Pancreas (tissue), 10 donors: ENCODE measurements around the gene RPSA. TPM values are rescaled to one million over a fixed set of nuclear protein-coding genes. Genes with fewer than 3 reads are reported as not detected.
A peak's percentile ranks its signal among the peaks of the same experiment; 100 is the strongest.

Experiments
- ATAC-seq, 4 donors: fragments of 200-7000 bp; cut with Tn5 transposase; one replicate each; pipeline versions ENCODE4 v1.8.0 to v1.9.1; 2020; ENCODE audit warnings: mild to moderate bottlenecking in 4 of 4, moderate library complexity in 4 of 4
- DNase-seq, 6 donors: peaks; one replicate each; pipeline ENCODE4 v3.0.0-alpha.2; 2020
- FAIRE-seq: peaks from 2 replicates; lab custom pipeline; 2012; peaks lifted over from hg19 to GRCh38; lab: Jason Lieb, UNC
- H3K27ac ChIP-seq, 4 donors: fragments of 200-600 bp; sonication (generic); 1 replicate in 3 of 4; 2 replicates in 1 of 4; pipeline versions ENCODE4 v1.5.0 to v1.8.0; 2020
- H3K27me3 ChIP-seq, 4 donors: fragments of 200-600 bp; one replicate each; pipeline ENCODE4 v1.8.0; 2021
- H3K36me3 ChIP-seq, 3 donors: fragments of 200-600 bp; sonication (generic) in 1 of 3; one replicate each; pipeline versions ENCODE4 v1.5.0 to v1.8.0; 2020 to 2021
- H3K4me1 ChIP-seq, 3 donors: fragments of 200-600 bp; one replicate each; pipeline ENCODE4 v1.8.0; 2021
- H3K4me3 ChIP-seq, 4 donors: fragments of 200-600 bp; sonication (generic) in 2 of 4; one replicate each; pipeline versions ENCODE4 v1.5.0 to v1.8.0; 2020 to 2021
- H3K9me3 ChIP-seq, 4 donors: fragments of 200-600 bp; one replicate each; pipeline ENCODE4 v1.8.0; 2021
- WGBS, 2 donors: extraction: QIAGEN DNeasy Blood & Tissue Kit; methylation state at CpG; one replicate each; pipeline ENCODE4 v1.1.7; 2013; 5-methylcytosine and 5-hydroxymethylcytosine counted together
- intact Hi-C, 3 donors: fragments of 100-400 bp; cut with DNase I; formaldehyde crosslinking; loops; one replicate each; pipeline versions ENCODE4 v1.11.1 to v1.14.2; 2022
- polyA plus RNA-seq, 2 donors: library from polyadenylated mRNA; stranded (reverse); fragments of 200-250 nt; gene quantifications; one replicate each; pipeline ENCODE4 v1.2.3, GENCODE V29; 2013
- total RNA-seq, 6 donors: library from RNA; stranded (reverse); fragmentation: NEBNext Ultra II Directional in 4 of 6; extraction: Animal tissue kit (Norgen Biotek cat#: 25700) in 4 of 6; gene quantifications; one replicate each; pipeline versions ENCODE4 v1.2.1 to v1.2.4, GENCODE V29; 2021 to 2023
- TF ChIP-seq, protein P1 (sequence below), 4 donors: fragments of 200-600 bp; sonication (generic) in 3 of 4; IDR thresholded peaks; one replicate each; pipeline versions ENCODE4 v1.5.0 to v1.8.0; 2021; ENCODE audit warnings: antibody characterized with exemption in 4 of 4
- donor health status: healthy with polysubstance abuse.
- donor health status: DM: no; HTN: no; CAD: no; lungs with moderate emphysema.
- donor health status: DM: no; HTN: no; CAD: no.
- donor health status: control.
- donor health status: control.
- donor health status: Bipolar disorder and iron deficiency.
- donor health status: DM: yes; HTN: yes; CAD: no.
- donor health status: DM: no; HTN: no; CAD: no.
- donor health status: DM: no; HTN: no; CAD: no.
- donor health status: DM: yes; HTN: yes; CAD: no.

The RPSA gene
- total and polyA plus RNA-seq, 8 donors: 540 to 1,016 (median 773) TPM

DNA sequence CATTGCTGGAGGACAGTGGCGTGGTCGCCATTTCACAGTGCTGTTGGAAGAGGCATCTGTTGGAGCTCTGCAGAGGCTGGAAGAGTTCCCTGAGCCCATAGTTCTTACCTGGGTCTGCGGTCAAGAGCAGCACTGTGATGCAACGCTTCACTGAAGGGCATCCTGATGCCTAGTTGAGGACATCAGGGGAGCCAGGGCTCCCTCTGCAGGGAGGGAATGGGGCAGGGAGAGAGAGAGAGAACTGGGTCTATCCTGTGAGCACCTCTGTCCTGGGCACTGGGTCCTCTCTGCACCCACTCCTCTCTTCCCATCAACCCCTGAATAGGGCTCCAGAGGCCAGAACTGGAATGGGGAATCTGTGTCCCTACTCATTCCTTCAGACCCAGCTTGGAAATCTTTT, 37.0 kb downstream of the RPSA start:
- WGBS, 2 donors: 89 to 91% methylated on average over 4 of the region's 4 CpGs
- DNase-seq: no peak
- Histone ChIP-seq H3K4me3 (no peak overlapping the region), H3K27ac (no peak overlapping the region), H3K4me1 (peaks cover 0 to 3% (median 0%) of the 10 kb centered on the region in 3 donors), H3K9me3 (no peaks in the 10 kb centered on the region), H3K27me3 (no peaks in the 10 kb centered on the region), H3K36me3 (no peaks in the 10 kb centered on the region)
- TF ChIP-seq, protein P1, sequence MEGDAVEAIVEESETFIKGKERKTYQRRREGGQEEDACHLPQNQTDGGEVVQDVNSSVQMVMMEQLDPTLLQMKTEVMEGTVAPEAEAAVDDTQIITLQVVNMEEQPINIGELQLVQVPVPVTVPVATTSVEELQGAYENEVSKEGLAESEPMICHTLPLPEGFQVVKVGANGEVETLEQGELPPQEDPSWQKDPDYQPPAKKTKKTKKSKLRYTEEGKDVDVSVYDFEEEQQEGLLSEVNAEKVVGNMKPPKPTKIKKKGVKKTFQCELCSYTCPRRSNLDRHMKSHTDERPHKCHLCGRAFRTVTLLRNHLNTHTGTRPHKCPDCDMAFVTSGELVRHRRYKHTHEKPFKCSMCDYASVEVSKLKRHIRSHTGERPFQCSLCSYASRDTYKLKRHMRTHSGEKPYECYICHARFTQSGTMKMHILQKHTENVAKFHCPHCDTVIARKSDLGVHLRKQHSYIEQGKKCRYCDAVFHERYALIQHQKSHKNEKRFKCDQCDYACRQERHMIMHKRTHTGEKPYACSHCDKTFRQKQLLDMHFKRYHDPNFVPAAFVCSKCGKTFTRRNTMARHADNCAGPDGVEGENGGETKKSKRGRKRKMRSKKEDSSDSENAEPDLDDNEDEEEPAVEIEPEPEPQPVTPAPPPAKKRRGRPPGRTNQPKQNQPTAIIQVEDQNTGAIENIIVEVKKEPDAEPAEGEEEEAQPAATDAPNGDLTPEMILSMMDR (IDR thresholded peaks at IDR 0.05): no peak
- no peak for ATAC-seq
- intact Hi-C loops: loop anchor here in 2 of 3 donors (10.0 kb wide), 2 partner anchors 51 to 61 kb away; no protein-coding TSS in a partner anchor
- no peak for FAIRE-seq

DNA sequence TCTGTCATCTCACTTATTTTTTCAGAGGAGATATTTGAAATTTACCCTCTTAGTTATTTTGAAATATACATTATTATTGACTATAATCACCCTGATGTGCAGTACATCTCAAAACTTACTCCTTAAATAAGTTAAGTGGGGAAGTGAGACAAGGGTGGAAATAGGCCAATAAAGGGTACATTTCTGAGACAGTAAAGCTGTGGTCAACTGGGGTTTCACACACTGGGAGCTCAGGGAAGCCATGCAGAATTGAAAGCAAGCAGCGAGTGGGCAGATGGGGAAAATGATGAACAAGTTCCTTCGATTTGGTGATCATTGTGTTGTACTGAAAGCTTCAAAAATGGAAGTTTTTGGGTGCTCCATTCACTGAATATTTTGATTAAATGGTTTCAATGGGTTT, 39.4 kb downstream of the RPSA start:
- intact Hi-C loops: loop anchor here in 2 of 3 donors (10.0 kb wide), 2 partner anchors 49 to 59 kb away; no protein-coding TSS in a partner anchor
- 57 to 72% methylated on average over 2 of the region's 2 CpGs for WGBS, 2 donors
- DNase-seq (no peak), FAIRE-seq (no peak), ATAC-seq (no peak)
- H3K9me3 ChIP-seq: no peaks in the 10 kb centered on the region
- H3K4me3 ChIP-seq: no peak overlapping the region
- TF ChIP-seq, protein P1 (IDR thresholded peaks at IDR 0.05): no peak
- H3K27ac ChIP-seq: no peak overlapping the region
- no peaks in the 10 kb centered on the region for H3K36me3 ChIP-seq
- H3K27me3 ChIP-seq: no peaks in the 10 kb centered on the region
- H3K4me1 ChIP-seq: peaks cover 0 to 3% (median 0%) of the 10 kb centered on the region in 3 donors

DNA sequence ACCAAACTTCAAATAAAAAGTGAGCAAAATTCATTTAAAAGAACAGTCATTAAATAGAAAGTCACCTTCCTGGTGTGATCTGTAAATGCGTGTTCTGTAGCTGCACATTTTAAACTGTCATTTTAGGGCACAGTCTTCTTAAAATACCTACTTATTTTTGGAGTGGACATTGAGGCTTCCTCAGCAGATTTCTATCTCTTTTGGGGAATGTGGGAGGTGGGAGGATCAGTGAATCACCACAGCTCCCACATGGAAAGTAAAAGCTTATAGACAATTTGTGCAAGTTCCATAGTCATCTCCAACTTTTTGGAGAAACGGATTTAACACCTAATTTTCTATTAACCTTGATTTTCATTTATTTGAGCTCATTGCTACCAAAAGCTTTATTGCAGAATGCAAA, 39.9 kb downstream of the RPSA start:
- Histone ChIP-seq H3K36me3 (no peaks in the 10 kb centered on the region), H3K27me3 (no peaks in the 10 kb centered on the region), H3K9me3 (no peaks in the 10 kb centered on the region), H3K4me1 (peaks cover 0 to 3% (median 0%) of the 10 kb centered on the region in 3 donors), H3K4me3 (no peak overlapping the region), H3K27ac (no peak overlapping the region)
- WGBS, 2 donors: 84 to 92% methylated on average over 2 of the region's 2 CpGs
- TF ChIP-seq, protein P1 (IDR thresholded peaks at IDR 0.05): no peak
- DNase-seq: no peak
- no peak for FAIRE-seq
- ATAC-seq: no peak
- intact Hi-C loops: loop anchor here in 2 of 3 donors (10.0 kb wide), 2 partner anchors 48 to 58 kb away; no protein-coding TSS in a partner anchor

DNA sequence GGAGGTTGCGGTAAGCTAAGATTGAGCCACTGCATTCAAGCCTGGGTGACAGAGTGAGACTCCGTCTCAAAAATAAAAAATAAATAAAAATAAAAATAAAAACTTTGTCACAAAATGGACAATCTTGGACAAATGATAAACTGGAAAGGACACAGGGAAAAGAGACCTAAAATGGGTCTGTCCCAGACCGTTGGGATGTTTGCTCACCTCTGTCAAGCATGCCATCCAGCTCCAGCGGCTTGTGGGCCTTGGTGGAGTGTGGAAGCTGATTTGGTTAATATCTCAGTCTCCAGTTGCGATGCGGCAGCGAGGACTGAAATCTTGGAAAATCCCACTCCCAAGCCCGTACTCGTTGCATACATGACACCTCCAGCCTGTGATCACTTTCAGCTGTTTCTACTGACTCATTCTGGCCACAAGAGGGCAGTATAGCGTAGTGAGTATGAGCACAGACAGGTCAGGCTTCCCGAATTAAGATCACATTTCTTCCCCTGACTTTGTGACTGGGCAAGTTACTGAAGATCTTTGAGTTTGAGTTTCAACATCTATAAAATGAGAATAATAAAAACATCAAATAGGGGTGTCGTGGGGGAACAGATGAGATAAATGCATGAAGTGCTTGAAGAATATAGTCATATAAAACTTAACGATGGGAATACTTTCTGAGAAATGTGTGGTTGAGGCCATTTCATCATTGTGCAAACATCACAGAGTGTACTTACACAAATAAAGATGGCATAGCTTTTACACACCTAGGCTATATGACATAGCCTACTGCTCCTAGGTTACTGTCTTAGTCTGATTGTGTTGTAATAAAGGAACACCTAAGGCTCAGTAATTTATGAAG, 41.3 kb downstream of the RPSA start:
- intact Hi-C loops: loop anchor here in 2 of 3 donors (10.0 kb wide), 2 partner anchors 47 to 57 kb away; no protein-coding TSS in a partner anchor

More for the DNA sequence above, 41.3 kb downstream of the RPSA start:
- H3K36me3 ChIP-seq: no peaks in the 10 kb centered on the region
- peak; percentile 90 to 99 (median 98) for ATAC-seq
- H3K9me3 ChIP-seq: no peaks in the 10 kb centered on the region
- H3K4me1 ChIP-seq: peaks cover 0 to 3% (median 0%) of the 10 kb centered on the region in 3 donors
- FAIRE-seq: peak; percentile 85
- peak in 4 of 6 donors; percentile 30 to 74 (median 61) for DNase-seq
- TF ChIP-seq, protein P1 (IDR thresholded peaks at IDR 0.05): peak; percentile 82 to 91 (median 87)
- no peaks in the 10 kb centered on the region for H3K27me3 ChIP-seq
- no peak overlapping the region for H3K4me3 ChIP-seq
- H3K27ac ChIP-seq: no peak overlapping the region
- 17 to 21% methylated on average over 13 of the region's 13 CpGs for WGBS, 2 donors
